Limb (tissue), 2 donors: ENCODE results near the gene CXXC5.
"Not testable (repeated sequence)": the region's sequence is repeated elsewhere in the genome, so short reads cannot be mapped to it uniquely, and the experiment has no call there.

Source experiments
- DNase-seq, 2 donors: peaks; one replicate each; pipeline ENCODE4 v3.0.0-alpha.2; 2016; ENCODE audit errors: extremely low spot score in 2 of 2

Gene CXXC5

DNA sequence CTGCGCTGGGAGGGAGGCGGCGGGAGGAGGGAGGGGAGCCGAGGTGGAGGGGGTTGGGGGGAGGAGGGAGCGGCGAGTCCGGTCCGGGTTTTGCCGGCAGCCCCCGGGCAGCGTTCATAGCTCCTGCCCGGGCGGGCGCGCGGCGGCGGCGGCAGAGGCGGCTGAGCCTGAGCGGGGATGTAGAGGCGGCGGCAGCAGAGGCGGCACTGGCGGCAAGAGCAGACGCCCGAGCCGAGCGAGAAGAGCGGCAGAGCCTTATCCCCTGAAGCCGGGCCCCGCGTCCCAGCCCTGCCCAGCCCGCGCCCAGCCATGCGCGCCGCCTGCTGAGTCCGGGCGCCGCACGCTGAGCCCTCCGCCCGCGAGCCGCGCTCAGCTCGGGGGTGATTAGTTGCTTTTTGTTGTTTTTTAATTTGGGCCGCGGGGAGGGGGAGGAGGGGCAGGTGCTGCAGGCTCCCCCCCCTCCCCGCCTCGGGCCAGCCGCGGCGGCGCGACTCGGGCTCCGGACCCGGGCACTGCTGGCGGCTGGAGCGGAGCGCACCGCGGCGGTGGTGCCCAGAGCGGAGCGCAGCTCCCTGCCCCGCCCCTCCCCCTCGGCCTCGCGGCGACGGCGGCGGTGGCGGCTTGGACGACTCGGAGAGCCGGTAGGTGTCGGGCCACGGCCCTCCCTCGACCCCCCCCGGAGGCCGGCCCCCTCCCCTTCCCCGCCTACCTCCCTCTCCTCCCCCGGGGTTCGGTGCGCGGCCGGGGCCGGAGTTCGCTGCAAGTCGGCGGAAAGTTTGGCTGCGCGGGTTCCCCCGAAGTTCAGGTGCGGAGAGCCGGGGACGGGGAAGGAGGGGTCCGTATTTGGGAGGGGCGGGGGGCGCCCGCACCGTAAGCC is at the start of gene CXXC5:
CXXC5 (plus strand) TSS at position 145 of the 877 bp plus-strand sequence. CDS start 32,175 bp downstream, outside the sequence.
- peak in 1 of 2 donors; percentile 93 for DNase-seq

DNA sequence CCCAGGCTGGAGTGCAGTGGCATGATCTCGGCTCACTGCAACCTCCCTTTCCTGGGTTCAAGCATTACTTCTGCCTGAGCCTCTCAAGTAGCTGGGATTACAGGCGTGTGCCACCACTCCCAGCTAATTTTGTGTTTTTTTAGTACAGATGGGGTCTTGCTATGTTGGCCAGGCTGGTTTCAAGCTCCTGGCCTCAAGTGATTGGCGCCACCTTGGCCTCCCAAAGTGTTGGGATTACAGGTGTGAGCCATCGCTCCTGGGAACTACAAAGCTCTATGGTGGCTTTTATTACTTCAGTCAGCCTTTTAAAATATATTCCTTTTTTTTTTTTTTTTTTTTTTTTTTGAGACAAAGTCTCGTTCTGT is 49.6 kb upstream of the CXXC5 start:
- DNase-seq: not testable (repeated sequence)

DNA sequence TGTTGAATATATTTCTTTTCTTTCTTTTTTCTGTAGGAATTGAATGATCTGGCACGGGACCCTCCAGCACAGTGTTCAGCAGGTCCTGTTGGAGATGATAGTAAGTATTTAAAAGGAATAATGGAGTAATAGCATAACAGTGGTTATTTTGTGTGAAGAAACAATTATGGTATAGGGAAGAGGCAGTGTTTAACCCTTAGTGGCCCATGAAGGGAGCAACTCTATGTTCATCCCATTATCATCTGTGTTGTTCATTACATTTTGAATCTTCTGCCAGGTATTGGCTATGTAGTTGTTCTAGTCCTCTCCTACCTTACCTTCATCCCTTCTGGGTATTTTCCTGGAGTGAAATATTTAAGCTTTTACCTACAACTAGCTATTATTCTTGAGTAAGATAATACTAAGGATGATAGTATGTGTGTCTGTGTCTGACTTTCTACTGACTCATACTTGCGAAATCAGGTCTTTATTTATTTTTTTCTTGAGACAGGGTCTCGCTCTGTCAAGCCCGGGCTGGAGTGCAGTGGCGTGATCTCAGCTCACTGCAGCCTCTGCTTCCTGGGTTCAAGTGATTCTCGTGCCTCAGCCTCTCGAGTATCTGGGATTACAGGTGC is 47.7 kb upstream of the CXXC5 start:
- DNase-seq: no peak

- DNase-seq: no peak
Observed at GRCh38 chr5:139601429-139601828, 46.7 kb upstream of the CXXC5 start.

DNA sequence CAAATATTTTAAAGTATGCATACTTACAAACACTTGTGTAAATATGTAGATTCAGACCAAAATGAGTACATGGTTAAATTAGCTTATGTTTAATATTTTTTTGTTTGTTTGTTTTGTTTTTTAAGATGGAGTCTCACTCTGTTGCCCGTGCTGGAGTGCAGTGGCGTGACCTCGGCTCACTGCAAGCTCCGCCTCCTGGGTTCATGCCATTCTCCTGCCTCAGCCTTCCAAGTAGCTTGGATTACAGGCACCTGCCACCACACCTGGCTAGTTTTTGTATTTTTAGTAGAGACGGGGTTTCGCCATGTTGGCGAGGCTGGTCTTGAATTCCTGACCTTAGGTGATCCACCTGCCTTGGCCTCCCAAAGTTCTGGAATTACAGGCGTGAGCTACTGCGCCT is 46.2 kb upstream of the CXXC5 start:
- DNase-seq: not testable (repeated sequence)

DNA sequence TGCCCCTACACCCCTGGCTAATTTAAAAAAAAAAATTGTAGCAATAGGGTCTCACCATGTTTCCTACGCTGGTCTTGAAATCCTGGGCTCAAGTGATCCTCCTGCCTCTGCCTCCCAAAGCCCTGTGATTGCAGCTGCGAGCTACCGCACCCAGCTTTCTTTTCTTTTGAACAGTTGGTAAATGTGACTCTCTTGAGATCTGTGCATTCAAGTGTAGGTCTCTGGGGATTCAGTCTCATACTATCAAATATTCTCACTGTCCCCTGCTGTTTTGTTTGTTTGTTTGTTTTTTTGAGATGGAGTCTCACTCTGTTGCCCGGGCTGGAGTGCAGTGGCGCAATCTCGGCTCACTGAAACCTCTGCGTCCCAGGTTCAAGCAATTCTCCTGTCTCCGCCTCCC is 42.3 kb upstream of the CXXC5 start:
- no peak for DNase-seq

- no peak for DNase-seq
Observed at GRCh38 chr5:139611703-139612584, 36.2 kb upstream of the CXXC5 start.

GRCh38 chr5:139619861-139620260 is 28.3 kb upstream of the CXXC5 start:
- DNase-seq: no peak

DNA sequence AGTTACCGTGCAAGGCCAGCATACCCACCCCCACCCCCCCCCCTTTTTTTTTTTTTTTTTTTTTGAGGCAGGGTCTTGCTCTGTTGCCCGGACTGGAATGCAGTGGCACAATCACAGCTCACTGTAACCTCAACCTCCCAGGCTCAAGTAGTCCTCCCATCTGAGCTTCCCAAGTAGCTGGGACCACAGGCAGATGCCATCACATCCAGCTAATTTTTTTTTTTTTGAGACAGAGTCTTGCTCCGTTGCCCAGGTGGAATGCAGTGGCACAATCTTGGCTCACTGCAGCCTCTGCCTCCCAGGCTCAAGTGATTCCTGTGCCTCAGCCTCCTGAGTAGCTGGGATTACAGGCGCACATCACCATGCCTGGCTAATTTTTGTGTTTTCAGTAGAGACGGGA is 22.8 kb upstream of the CXXC5 start:
- DNase-seq: not testable (repeated sequence)

DNA sequence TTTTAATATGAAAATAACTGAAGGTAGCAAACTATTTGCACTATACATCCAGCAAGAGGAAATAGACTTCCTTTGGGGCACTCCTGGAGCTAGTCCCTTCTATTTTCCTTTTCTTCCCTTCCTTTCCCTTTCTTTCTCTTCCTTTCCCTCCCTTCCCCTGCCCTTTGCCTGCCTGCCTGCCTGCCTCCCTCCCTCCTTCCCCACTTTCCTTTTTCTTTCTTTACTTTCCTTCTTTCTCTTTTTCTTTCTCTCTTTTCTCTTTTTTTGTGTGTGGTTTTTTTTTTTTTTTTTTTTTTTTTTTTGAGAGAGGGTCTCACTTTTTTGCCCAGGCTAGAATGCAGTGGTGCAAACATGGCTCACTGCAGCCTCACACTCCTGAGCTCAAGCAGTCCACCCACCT is 17.3 kb upstream of the CXXC5 start:
- no peak for DNase-seq

- DNase-seq: no peak
Observed at GRCh38 chr5:139631520-139632165, 16.5 kb upstream of the CXXC5 start.

DNA sequence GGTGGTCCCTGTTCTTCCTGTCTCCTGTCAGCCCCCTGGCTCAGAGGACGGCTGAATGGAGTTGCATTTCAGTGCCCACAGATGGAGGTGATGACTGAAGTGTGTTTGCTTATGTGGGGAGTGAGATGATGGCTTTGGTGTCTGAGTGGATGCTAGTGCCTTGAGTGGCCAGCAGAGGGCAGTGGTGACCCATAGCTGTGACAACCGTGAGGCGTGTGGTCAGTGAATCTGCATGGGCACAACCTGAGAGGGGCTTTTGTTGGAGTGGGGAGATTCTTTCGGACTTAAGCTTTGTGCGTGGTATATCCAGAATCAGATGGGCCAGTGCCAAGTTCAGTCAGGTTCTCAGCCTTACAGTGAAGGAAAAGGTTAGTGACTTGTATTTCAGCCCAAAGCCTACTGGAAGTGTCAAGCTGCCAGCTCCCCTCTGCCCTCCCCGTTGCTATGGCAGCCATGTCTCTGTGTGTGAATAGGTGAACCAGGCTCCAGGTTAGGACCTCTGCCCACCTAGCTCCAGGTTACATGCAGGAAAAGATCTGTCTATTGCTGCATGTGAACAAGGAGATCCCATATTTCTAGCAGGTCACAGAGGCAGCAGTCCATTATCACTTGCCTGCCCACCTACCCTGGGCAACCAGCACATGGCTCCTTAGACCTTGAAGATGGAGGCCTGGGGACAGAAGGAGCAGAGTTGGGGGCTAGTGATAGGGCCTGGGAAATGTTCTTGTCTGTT is 14.7 kb upstream of the CXXC5 start:
- peak; percentile 81 to 83 for DNase-seq

GRCh38 chr5:139634028-139634325 is 14.2 kb upstream of the CXXC5 start:
- no peak for DNase-seq

- no peak for DNase-seq
Observed at GRCh38 chr5:139634541-139634940, 13.6 kb upstream of the CXXC5 start.

- DNase-seq: no peak
Observed at GRCh38 chr5:139635191-139635590, 13.0 kb upstream of the CXXC5 start.

GRCh38 chr5:139635606-139636206 is 12.4 kb upstream of the CXXC5 start:
- DNase-seq: peak; percentile 52 to 63

DNA sequence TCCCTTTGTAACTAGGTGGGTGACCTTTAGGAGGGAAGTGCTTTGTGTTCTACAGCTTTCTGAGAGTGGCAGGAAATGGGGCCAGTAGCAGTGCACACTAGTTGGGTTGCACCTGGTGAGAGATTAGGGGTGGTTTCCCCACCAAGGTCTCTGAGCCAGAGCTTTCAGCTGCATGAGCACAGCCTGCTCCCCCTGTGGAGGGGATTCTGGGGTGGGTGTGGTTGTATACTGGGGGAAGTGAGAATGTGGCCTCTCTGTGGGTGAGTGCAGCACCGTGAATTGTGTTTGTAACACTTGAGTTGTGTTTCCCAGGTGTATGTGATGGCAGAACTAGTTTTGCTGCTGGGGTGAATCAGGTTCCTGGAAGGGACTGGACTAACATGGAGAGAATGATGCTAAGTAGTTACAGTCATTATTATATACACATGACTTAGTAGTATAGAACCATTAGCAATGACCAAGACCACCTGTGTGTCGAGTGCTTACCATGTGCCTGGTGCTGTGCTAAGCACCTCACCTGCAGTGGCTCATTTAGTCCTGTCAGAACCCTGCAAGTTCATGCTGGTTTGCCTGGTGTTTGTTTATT is 11.8 kb upstream of the CXXC5 start:
- DNase-seq: no peak

- no peak for DNase-seq
Observed at GRCh38 chr5:139636975-139637408, 11.2 kb upstream of the CXXC5 start.

DNA sequence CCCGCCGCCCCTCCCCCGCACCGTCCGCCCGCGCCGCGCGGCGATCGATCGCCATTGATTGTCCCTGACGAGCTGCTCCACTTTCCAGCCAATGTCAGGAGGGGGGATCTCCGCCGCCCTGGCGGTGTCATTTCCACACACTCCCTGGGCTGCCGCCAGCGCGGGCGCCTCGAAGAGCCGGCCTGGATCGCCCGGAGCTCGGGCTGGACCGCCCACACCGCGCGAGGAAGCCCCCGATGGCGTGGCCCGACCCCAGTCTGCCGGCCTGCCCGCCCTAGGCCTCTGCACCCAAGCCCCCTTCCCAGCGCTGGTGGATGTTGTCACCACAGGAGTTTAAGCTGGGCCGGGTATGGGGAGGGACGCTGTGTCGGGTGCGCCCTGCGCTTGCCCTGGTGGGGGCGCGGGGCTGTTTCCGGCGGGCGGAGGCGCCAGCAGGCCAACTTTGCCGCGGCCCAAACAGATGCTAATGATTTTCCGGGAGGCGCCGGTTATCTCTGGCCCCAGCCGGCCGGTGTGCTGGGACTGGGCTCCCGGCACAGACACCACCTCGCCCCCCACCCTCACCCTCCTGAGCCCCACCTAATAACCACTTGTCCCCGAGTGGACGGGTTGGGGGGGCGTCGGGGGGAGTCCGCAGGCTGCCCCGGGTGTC is 10.6 kb upstream of the CXXC5 start:
- peak; percentile 81 to 93 for DNase-seq
